ENCODE results near the gene PPARGC1A. TPM values are rescaled to one million over a fixed set of nuclear protein-coding genes. Genes with fewer than 3 reads are reported as not detected.

Gene PPARGC1A
- total RNA-seq, 2 donors from 2014 or later: 8.9 to 10.2 TPM

DNA sequence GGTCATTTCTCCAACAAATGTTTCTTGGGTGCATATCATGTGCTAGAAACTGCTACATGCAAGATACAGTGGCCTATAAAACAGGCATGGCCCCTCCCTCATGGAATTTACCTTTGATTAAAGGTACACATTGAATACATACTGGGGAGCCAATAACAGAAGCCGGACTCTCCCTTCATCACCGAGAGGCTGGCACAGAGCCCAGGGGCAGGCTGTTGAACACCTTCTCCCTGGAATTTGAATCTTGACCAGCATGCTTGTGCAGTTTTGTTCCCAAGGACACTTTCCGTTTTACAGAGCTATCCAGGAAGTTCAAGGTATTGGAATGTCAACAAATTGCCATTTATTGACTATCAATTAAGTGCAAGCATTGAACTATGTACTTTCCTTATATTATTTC, 33.2 kb downstream of the PPARGC1A start:
- no peaks in the 10 kb centered on the region for H3K36me3 ChIP-seq (ENCODE audit: control insufficient read depth, insufficient read depth, low read length)
- DNase-seq: no peak
- 92 to 96% methylated on average over 3 of the region's 3 CpGs for WGBS, 2 experiments (ENCODE audit: insufficient coverage in 1 of 2, insufficient read length in 1 of 2)
- TF ChIP-seq, protein P1, sequence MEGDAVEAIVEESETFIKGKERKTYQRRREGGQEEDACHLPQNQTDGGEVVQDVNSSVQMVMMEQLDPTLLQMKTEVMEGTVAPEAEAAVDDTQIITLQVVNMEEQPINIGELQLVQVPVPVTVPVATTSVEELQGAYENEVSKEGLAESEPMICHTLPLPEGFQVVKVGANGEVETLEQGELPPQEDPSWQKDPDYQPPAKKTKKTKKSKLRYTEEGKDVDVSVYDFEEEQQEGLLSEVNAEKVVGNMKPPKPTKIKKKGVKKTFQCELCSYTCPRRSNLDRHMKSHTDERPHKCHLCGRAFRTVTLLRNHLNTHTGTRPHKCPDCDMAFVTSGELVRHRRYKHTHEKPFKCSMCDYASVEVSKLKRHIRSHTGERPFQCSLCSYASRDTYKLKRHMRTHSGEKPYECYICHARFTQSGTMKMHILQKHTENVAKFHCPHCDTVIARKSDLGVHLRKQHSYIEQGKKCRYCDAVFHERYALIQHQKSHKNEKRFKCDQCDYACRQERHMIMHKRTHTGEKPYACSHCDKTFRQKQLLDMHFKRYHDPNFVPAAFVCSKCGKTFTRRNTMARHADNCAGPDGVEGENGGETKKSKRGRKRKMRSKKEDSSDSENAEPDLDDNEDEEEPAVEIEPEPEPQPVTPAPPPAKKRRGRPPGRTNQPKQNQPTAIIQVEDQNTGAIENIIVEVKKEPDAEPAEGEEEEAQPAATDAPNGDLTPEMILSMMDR (conservative IDR thresholded peaks at IDR 0.05): no peak
- H3K9me3 ChIP-seq (ENCODE audit: control insufficient read depth, low read length): peaks cover 11% of the 10 kb centered on the region
- H3K27me3 ChIP-seq (ENCODE audit: control insufficient read depth, insufficient read depth, low read length, poor library complexity, severe bottlenecking): no peaks in the 10 kb centered on the region
- H3K4me3 Mint-ChIP-seq: no peak overlapping the region
- peaks cover 15% of the 10 kb centered on the region for H3K4me1 Mint-ChIP-seq
- H3K36me3 Mint-ChIP-seq (ENCODE audit: low read depth): no peaks in the 10 kb centered on the region
- H3K27me3 Mint-ChIP-seq (ENCODE audit: insufficient read depth): no peaks in the 10 kb centered on the region
- no peak overlapping the region for H3K27ac Mint-ChIP-seq
- no peaks in the 10 kb centered on the region for H3K4me1 ChIP-seq (ENCODE audit: control insufficient read depth, insufficient read depth, low read length)
- no peak overlapping the region for H3K27ac ChIP-seq (ENCODE audit: low read depth, low read length)
- no peak overlapping the region for H3K9ac ChIP-seq (ENCODE audit: extremely low read depth, low read length, poor library complexity, severe bottlenecking)
- no peak overlapping the region for H3K4me3 ChIP-seq (ENCODE audit: low read length)
- H3K9me3 Mint-ChIP-seq: peaks cover 3% of the 10 kb centered on the region

DNA sequence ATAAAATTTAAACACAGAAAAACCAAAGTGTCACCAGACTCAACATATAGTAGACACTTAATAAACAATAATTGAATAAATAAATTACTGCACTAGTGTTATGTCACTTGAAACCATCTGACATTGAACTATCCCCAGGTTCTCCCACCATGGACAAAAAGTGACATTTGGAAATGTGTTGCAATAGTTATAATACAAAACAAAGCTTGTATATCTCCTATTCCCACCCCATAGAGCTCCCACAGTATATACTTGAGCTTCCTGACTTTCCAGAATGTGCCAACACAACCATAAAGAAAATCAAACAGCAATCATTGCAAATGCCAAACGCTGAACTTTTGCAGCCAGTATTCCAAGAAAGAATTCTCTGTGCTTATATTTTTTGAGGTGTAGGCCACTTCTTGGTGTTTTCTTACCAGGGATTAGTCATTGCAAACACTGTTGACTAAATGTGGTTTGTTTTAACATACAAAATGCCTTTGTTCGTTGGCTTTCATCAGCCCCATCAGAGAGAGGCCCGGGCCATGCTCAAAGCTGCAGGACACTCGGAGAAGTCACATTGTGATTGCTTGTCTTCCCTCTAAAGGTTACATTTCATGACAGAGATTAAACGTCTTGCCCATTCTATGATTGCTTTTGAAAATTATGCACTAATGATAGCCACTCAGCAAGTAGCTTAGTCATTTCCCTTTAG, 33.8 kb downstream of the PPARGC1A start:
- WGBS, 2 experiments (ENCODE audit: insufficient coverage in 1 of 2, insufficient read length in 1 of 2): 76 to 78% methylated on average over 4 to 5 of the region's 5 CpGs
- no peak for DNase-seq
- no peaks in the 10 kb centered on the region for H3K36me3 Mint-ChIP-seq (ENCODE audit: low read depth)
- H3K27ac ChIP-seq (ENCODE audit: low read depth, low read length): no peak overlapping the region
- no peak overlapping the region for H3K4me3 Mint-ChIP-seq
- H3K27me3 ChIP-seq (ENCODE audit: control insufficient read depth, insufficient read depth, low read length, poor library complexity, severe bottlenecking): no peaks in the 10 kb centered on the region
- H3K4me1 Mint-ChIP-seq: peaks cover 15% of the 10 kb centered on the region
- peaks cover 3% of the 10 kb centered on the region for H3K9me3 Mint-ChIP-seq
- no peaks in the 10 kb centered on the region for H3K27me3 Mint-ChIP-seq (ENCODE audit: insufficient read depth)
- no peaks in the 10 kb centered on the region for H3K36me3 ChIP-seq (ENCODE audit: control insufficient read depth, insufficient read depth, low read length)
- H3K9ac ChIP-seq (ENCODE audit: extremely low read depth, low read length, poor library complexity, severe bottlenecking): no peak overlapping the region
- peaks cover 11% of the 10 kb centered on the region for H3K9me3 ChIP-seq (ENCODE audit: control insufficient read depth, low read length)
- TF ChIP-seq, protein P1 (conservative IDR thresholded peaks at IDR 0.05): no peak
- no peak overlapping the region for H3K4me3 ChIP-seq (ENCODE audit: low read length)
- no peak overlapping the region for H3K27ac Mint-ChIP-seq
- no peaks in the 10 kb centered on the region for H3K4me1 ChIP-seq (ENCODE audit: control insufficient read depth, insufficient read depth, low read length)

DNA sequence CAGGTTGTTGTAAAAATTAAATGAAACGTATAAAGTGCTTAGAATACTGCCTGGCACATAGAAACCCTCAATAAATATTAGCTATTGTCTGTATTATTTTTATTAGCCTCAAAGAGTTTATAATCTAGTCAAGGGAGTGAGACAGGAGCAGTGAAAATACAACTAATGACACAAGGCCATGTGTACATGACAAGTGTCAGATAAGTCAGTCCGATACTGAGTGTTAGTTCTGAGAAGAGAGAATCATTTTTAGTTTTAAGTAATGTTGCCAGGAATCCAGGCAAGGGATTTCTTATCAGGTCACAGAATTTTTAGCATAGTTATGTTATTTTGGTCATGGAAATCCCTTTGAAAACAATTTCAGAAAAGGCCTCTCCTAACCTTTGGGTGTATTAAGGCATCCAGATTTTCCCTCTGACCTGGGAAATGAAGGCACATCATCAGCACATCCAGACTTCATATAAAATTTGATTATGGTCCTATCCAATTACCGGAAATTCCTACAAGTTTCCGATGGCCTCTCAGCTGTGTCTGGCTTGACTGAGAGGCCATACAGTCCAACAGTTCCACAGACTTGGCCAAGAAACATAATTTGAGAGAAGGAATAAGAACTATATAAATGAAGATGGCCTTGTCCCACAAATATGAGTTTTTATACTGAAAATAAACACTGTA, 35.7 kb downstream of the PPARGC1A start:
- no peaks in the 10 kb centered on the region for H3K36me3 ChIP-seq (ENCODE audit: control insufficient read depth, insufficient read depth, low read length)
- H3K9me3 ChIP-seq (ENCODE audit: control insufficient read depth, low read length): peaks cover 7% of the 10 kb centered on the region
- Mint-ChIP-seq H3K27ac (no peak overlapping the region), H3K36me3 (ENCODE audit: low read depth) (no peaks in the 10 kb centered on the region), H3K9me3 (peaks cover 2% of the 10 kb centered on the region), H3K4me1 (peaks cover 10% of the 10 kb centered on the region), H3K4me3 (no peak overlapping the region), H3K27me3 (ENCODE audit: insufficient read depth) (no peaks in the 10 kb centered on the region)
- H3K4me1 ChIP-seq (ENCODE audit: control insufficient read depth, insufficient read depth, low read length): no peaks in the 10 kb centered on the region
- H3K9ac ChIP-seq (ENCODE audit: extremely low read depth, low read length, poor library complexity, severe bottlenecking): no peak overlapping the region
- no peak for DNase-seq
- 94 to 100% methylated on average over 1 to 4 of the region's 4 CpGs for WGBS, 2 experiments (ENCODE audit: insufficient coverage in 1 of 2, insufficient read length in 1 of 2)
- TF ChIP-seq, protein P1 (conservative IDR thresholded peaks at IDR 0.05): no peak
- H3K27ac ChIP-seq (ENCODE audit: low read depth, low read length): no peak overlapping the region
- no peak overlapping the region for H3K4me3 ChIP-seq (ENCODE audit: low read length)
- H3K27me3 ChIP-seq (ENCODE audit: control insufficient read depth, insufficient read depth, low read length, poor library complexity, severe bottlenecking): no peaks in the 10 kb centered on the region

All from endodermal cell (in vitro differentiated cells).